ENCODE measurements around the gene UBE2L3. TPM values are rescaled to one million over a fixed set of nuclear protein-coding genes. Genes with fewer than 3 reads are reported as not detected.

UBE2L3 gene
- total RNA-seq, 4 donors from 2014 or later: 40.5 to 94.4 (median 60.0) TPM

DNA sequence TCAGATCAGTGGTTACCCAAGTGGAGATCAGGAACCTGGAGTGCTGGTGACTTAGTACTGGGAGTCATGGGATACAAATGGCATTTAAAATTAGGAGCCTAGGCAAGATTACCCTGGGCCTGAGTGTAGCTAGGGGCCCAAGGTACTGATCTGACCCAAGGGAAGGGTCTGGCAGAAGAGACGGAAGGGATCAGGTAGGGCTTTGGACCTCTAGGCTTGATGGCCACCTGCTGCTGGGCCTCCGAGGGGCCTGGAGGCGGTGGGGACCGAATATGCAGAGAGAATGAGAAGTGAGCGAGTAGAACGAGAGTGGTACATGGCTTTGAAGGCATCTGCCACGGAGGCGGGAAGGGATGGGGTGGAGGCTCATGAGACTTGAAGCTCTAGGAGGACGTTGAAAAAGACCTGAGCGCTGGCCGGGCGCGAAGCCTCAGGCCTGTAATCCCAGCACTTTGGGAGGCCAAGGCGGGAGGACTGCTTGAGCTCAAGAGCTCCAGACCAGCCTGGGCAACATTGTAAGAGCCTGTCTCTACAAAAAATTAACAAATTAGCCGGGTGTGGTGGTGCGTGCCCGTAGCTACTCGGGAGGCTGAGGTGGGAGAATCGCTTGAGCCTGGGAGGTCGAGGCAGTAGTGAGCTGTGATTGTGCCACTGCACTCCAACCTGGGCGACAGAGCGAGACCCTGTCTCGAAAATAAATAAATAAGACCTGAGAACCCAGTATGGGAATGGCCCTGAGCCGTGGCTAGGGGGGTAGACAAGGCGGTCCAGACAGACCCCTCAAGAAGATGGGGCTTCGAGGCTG lies 97.7 kb downstream of the UBE2L3 start:
- H3K36me3 ChIP-seq: peaks cover 0 to 10% of the 10 kb centered on the region in 2 donors
- H3K9me3 ChIP-seq: no peaks in the 10 kb centered on the region
- 89% methylated on average over 16 of the region's 26 CpGs; no CpG with 5 or more reads in 1 of the 2 donors for WGBS, 2 donors (ENCODE audit: low coverage in 1 of 2)
- TF ChIP-seq POLR2AphosphoS5 (IDR thresholded peaks at IDR 0.05): no peak
- no peak for TF ChIP-seq CTCF (IDR thresholded peaks at IDR 0.05)
- TF ChIP-seq EP300 (IDR thresholded peaks at IDR 0.05): no peak
- TF ChIP-seq POLR2A (IDR thresholded peaks at IDR 0.05): no peak
- peaks cover 0 to 24% (median 0%) of the 10 kb centered on the region in 3 donors for H3K4me1 ChIP-seq
- H3K27ac ChIP-seq: peak overlapping the region; percentile 62 to 96 (median 93)
- H3K27me3 ChIP-seq: peaks cover 10% of the 10 kb centered on the region
- ATAC-seq: no peak
- peak overlapping the region; percentile 52 to 78 for H3K4me3 ChIP-seq

DNA sequence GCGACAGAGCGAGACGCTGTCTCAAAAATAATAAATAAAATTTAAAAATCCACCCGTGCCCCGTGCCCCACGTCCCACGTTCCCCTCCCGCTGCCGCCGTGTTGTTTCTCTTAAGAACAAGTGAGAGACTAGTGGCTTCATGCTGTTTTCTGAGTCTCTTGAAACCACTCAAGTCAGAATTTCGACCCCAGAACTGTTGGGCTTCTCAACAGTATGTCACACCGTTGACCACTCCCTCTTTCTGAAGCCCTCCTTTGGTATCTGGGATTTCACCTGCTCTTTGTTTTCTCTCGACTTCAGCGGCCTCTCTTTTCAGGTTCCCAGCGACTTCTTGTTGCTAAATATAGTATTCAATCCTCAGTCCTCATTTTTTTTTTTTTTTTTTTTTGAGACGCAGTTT lies 99.3 kb downstream of the UBE2L3 start:
- Histone ChIP-seq H3K27me3 (no peaks in the 10 kb centered on the region), H3K36me3 (peaks cover 0 to 26% of the 10 kb centered on the region in 2 donors), H3K4me1 (peaks cover 0 to 24% (median 0%) of the 10 kb centered on the region in 3 donors), H3K9me3 (no peaks in the 10 kb centered on the region), H3K4me3 (peak overlapping the region; percentile 52 to 78), H3K27ac (peak overlapping the region in 2 of 4 donors; percentile 93 to 96)
- no peak for ATAC-seq
- TF ChIP-seq POLR2A (IDR thresholded peaks at IDR 0.05) (no peak), EP300 (IDR thresholded peaks at IDR 0.05) (no peak), POLR2AphosphoS5 (IDR thresholded peaks at IDR 0.05) (no peak), CTCF (IDR thresholded peaks at IDR 0.05) (no peak)
- 37 to 41% methylated on average over 10 to 12 of the region's 16 CpGs for WGBS, 2 donors (ENCODE audit: low coverage in 1 of 2)

DNA sequence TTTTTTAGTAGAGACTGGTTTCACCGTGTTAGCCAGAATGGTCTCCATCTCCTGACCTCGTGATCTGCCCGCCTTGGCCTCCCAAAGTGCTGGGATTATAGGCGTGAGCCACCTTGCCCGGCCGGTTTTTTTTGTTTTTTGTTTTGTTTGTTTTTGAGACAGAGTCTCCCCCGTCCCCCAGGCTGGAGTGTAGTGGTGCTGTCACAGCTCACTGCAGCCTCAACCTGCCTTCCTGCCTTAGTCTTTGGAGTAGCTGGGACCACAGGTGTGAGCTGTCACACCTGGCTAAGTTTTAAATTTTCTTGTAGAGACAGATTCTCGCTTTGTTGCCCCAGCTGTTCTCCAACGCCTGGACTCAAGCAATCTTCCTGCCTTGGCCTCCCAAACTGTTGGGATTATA lies 101.5 kb downstream of the UBE2L3 start:
- TF ChIP-seq POLR2AphosphoS5 (IDR thresholded peaks at IDR 0.05) (no peak), POLR2A (IDR thresholded peaks at IDR 0.05) (no peak), EP300 (IDR thresholded peaks at IDR 0.05) (no peak), CTCF (IDR thresholded peaks at IDR 0.05) (no peak)
- no peak for ATAC-seq
- Histone ChIP-seq H3K4me3 (no peak overlapping the region), H3K27ac (no peak overlapping the region), H3K4me1 (peaks cover 0 to 24% (median 0%) of the 10 kb centered on the region in 3 donors), H3K27me3 (no peaks in the 10 kb centered on the region), H3K9me3 (no peaks in the 10 kb centered on the region), H3K36me3 (peaks cover 0 to 48% of the 10 kb centered on the region in 2 donors)
- WGBS, 2 donors (ENCODE audit: low coverage in 1 of 2): 86% methylated on average over 9 of the region's 9 CpGs; no CpG with 5 or more reads in 1 of the 2 donors

DNA sequence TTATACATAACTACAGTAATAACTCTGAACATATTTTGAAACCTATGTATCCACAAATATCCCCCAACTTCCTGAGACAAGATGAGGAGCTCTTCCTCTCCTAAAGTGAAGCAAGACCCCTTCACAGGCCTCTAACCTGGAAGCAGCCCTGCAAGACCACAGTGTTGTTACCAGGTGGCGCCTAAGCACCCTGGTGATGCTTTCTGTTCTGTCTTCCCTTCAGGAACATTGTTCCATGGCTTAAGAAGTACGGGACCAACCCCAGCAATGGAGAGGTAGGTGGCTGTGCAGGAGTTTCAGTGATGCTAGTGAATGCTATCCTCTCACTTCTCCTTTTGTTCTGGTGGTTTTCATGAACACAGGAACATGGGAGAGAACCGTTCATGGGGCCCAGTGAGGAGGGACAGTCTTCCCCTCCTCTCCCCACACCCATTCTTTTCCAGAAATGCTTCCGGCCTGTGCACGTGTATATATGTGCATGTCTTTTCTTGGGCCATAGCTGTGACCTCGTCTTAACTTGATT lies 104.7 kb downstream of the UBE2L3 start:
- 79 to 91% methylated on average over 4 to 5 of the region's 6 CpGs for WGBS, 2 donors (ENCODE audit: low coverage in 1 of 2)
- no peaks in the 10 kb centered on the region for H3K9me3 ChIP-seq
- TF ChIP-seq CTCF (IDR thresholded peaks at IDR 0.05): no peak
- TF ChIP-seq POLR2A (IDR thresholded peaks at IDR 0.05): no peak
- TF ChIP-seq POLR2AphosphoS5 (IDR thresholded peaks at IDR 0.05): no peak
- peaks cover 0 to 76% of the 10 kb centered on the region in 2 donors for H3K36me3 ChIP-seq
- H3K27me3 ChIP-seq: no peaks in the 10 kb centered on the region
- peaks cover 0 to 10% (median 0%) of the 10 kb centered on the region in 3 donors for H3K4me1 ChIP-seq
- ATAC-seq: no peak
- H3K27ac ChIP-seq: no peak overlapping the region
- H3K4me3 ChIP-seq: no peak overlapping the region

Small RNA genes lying within 50 kb of the gene (small RNA-seq; reads per million reads assigned to genes)
- gene MIR301B (0 to 0.86 (median 0.61) reads per million in 4 donors), gene RF00492 (0 reads per million in 4 donors), gene RN7SKP221 (0 reads per million in 4 donors)

Other genes starting within 250 kb of the UBE2L3 start
- gene RIMBP3B, start 184.0 kb upstream of the UBE2L3 start, total RNA-seq: under 1 TPM in 2 of 4 donors, not detected in 2; under 0.01 to 0.12 TPM
- 1 to 10 TPM; 4.4 to 5.1 (median 4.8) TPM for gene HIC2, start 150.3 kb upstream of the UBE2L3 start, total RNA-seq
- 1 to 10 TPM in 1 of 4 donors, under 1 TPM in 2, not detected in 1; 0.15 to 4.4 (median 0.27) TPM for gene TMEM191C, start 100.3 kb upstream of the UBE2L3 start, total RNA-seq
- under 1 TPM; 0.15 to 0.40 (median 0.25) TPM for gene RIMBP3C, start 16.3 kb upstream of the UBE2L3 start, total RNA-seq
- gene YDJC, start 62.3 kb downstream of the UBE2L3 start, total RNA-seq: 10 to 100 TPM; 13.1 to 23.6 (median 22.1) TPM
- gene CCDC116, start 65.0 kb downstream of the UBE2L3 start, total RNA-seq: 1 to 10 TPM in 1 of 4 donors, under 1 TPM in 3; 0.16 to 1.3 (median 0.20) TPM
- gene SDF2L1, start 74.6 kb downstream of the UBE2L3 start, total RNA-seq: 10 to 100 TPM; 20.7 to 44.1 (median 30.5) TPM
- gene PPIL2, start 98.3 kb downstream of the UBE2L3 start, total RNA-seq: 10 to 100 TPM; 18.6 to 38.0 (median 22.4) TPM
- 10 to 100 TPM; 11.6 to 23.1 (median 15.8) TPM for gene YPEL1, start 168.1 kb downstream of the UBE2L3 start, total RNA-seq

Data from gastroesophageal sphincter (tissue), 4 donors.